ENCODE results near the gene ANKRD52.

GRCh38 chr12:56236091-56236490 lies 22.1 kb downstream of the ANKRD52 start:
- no peak for TF ChIP-seq CTCF (IDR thresholded peaks at IDR 0.05; ENCODE audit: insufficient read depth, low read length)
- no peak for TF ChIP-seq POLR2AphosphoS5 (IDR thresholded peaks at IDR 0.05; ENCODE audit: low read depth)
- TF ChIP-seq REST (IDR thresholded peaks at IDR 0.05; ENCODE audit: insufficient replicate concordance, low read depth): no peak
